Measurements from ENCODE around the gene MUC6.

The MUC6 gene

GRCh38 chr11:1048375-1049070 lies 12.0 kb upstream of the MUC6 start:
- Histone ChIP-seq H3K9me3 (ENCODE audit: insufficient read depth, low read depth, low read length) (no peaks in the 10 kb centered on the region; the same call in 1 of the 2 replicates), H3K4me3 (ENCODE audit: low read length) (no peak overlapping the region), H3K4me1 (ENCODE audit: insufficient read depth, low read length) (no peaks in the 10 kb centered on the region), H3K9ac (ENCODE audit: low read depth, low read length) (no peak overlapping the region), H3K27ac (ENCODE audit: low read length) (no peak overlapping the region), H3K36me3 (ENCODE audit: insufficient read depth, low read depth, low read length) (no peaks in the 10 kb centered on the region), H3K27me3 (ENCODE audit: insufficient read depth, low read length) (no peaks in the 10 kb centered on the region)

GRCh38 chr11:1047595-1048156 lies 11.2 kb upstream of the MUC6 start:
- no peak overlapping the region for H3K27ac ChIP-seq (ENCODE audit: low read length)
- H3K4me3 ChIP-seq (ENCODE audit: low read length): no peak overlapping the region
- H3K27me3 ChIP-seq (ENCODE audit: insufficient read depth, low read length): no peaks in the 10 kb centered on the region
- H3K4me1 ChIP-seq (ENCODE audit: insufficient read depth, low read length): no peaks in the 10 kb centered on the region
- H3K9me3 ChIP-seq (ENCODE audit: insufficient read depth, low read depth, low read length): no peaks in the 10 kb centered on the region; the same call in 1 of the 2 replicates
- no peaks in the 10 kb centered on the region for H3K36me3 ChIP-seq (ENCODE audit: insufficient read depth, low read depth, low read length)
- H3K9ac ChIP-seq (ENCODE audit: low read depth, low read length): no peak overlapping the region

DNA sequence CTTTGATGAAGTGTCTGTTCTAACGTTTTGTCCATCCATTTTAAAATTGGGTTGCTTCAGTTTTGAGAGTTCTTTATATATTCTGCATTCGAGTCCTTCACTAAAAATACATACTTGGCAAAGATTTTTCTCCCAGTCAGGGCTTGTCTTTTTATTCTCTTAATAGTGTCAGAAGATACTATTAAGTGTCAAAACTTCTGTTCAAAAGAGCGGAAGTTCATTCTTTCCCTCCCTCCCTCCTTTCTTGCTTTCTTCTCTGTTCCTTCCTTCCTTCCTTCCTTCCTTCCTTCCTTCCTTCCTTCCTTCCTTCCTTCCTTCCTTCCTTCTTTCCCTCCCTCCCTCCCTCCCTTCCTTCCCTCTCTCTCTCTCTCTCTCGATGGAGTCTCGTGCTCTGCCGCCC lies 7.6 kb upstream of the MUC6 start:
- Histone ChIP-seq H3K9me3 (ENCODE audit: insufficient read depth, low read depth, low read length) (no peaks in the 10 kb centered on the region; the same call in 1 of the 2 replicates), H3K4me1 (ENCODE audit: insufficient read depth, low read length) (no peaks in the 10 kb centered on the region), H3K27ac (ENCODE audit: low read length) (no peak overlapping the region), H3K9ac (ENCODE audit: low read depth, low read length) (no peak overlapping the region), H3K27me3 (ENCODE audit: insufficient read depth, low read length) (no peaks in the 10 kb centered on the region), H3K4me3 (ENCODE audit: low read length) (no peak overlapping the region), H3K36me3 (ENCODE audit: insufficient read depth, low read depth, low read length) (no peaks in the 10 kb centered on the region)

GRCh38 chr11:1043563-1044096 lies 7.1 kb upstream of the MUC6 start:
- Histone ChIP-seq H3K9me3 (ENCODE audit: insufficient read depth, low read depth, low read length) (no peaks in the 10 kb centered on the region; the same call in 1 of the 2 replicates), H3K4me3 (ENCODE audit: low read length) (no peak overlapping the region), H3K9ac (ENCODE audit: low read depth, low read length) (no peak overlapping the region), H3K36me3 (ENCODE audit: insufficient read depth, low read depth, low read length) (no peaks in the 10 kb centered on the region), H3K27ac (ENCODE audit: low read length) (no peak overlapping the region), H3K4me1 (ENCODE audit: insufficient read depth, low read length) (no peaks in the 10 kb centered on the region), H3K27me3 (ENCODE audit: insufficient read depth, low read length) (no peaks in the 10 kb centered on the region)

- Histone ChIP-seq H3K27ac (ENCODE audit: low read length) (no peak overlapping the region), H3K9ac (ENCODE audit: low read depth, low read length) (no peak overlapping the region), H3K27me3 (ENCODE audit: insufficient read depth, low read length) (no peaks in the 10 kb centered on the region), H3K9me3 (ENCODE audit: insufficient read depth, low read depth, low read length) (no peaks in the 10 kb centered on the region; the same call in 1 of the 2 replicates), H3K4me3 (ENCODE audit: low read length) (no peak overlapping the region), H3K36me3 (ENCODE audit: insufficient read depth, low read depth, low read length) (no peaks in the 10 kb centered on the region), H3K4me1 (ENCODE audit: insufficient read depth, low read length) (no peaks in the 10 kb centered on the region)
Observed at GRCh38 chr11:1042626-1043562, 6.4 kb upstream of the MUC6 start.

GRCh38 chr11:1041936-1042608 lies 5.6 kb upstream of the MUC6 start:
- no peak overlapping the region for H3K9ac ChIP-seq (ENCODE audit: low read depth, low read length)
- no peak overlapping the region for H3K4me3 ChIP-seq (ENCODE audit: low read length)
- no peaks in the 10 kb centered on the region; the same call in 1 of the 2 replicates for H3K9me3 ChIP-seq (ENCODE audit: insufficient read depth, low read depth, low read length)
- H3K4me1 ChIP-seq (ENCODE audit: insufficient read depth, low read length): no peaks in the 10 kb centered on the region
- H3K36me3 ChIP-seq (ENCODE audit: insufficient read depth, low read depth, low read length): no peaks in the 10 kb centered on the region
- H3K27me3 ChIP-seq (ENCODE audit: insufficient read depth, low read length): no peaks in the 10 kb centered on the region
- H3K27ac ChIP-seq (ENCODE audit: low read length): no peak overlapping the region

- H3K27me3 ChIP-seq (ENCODE audit: insufficient read depth, low read length): no peaks in the 10 kb centered on the region
- H3K4me1 ChIP-seq (ENCODE audit: insufficient read depth, low read length): no peaks in the 10 kb centered on the region
- no peak overlapping the region for H3K9ac ChIP-seq (ENCODE audit: low read depth, low read length)
- no peaks in the 10 kb centered on the region; the same call in 1 of the 2 replicates for H3K9me3 ChIP-seq (ENCODE audit: insufficient read depth, low read depth, low read length)
- no peak overlapping the region for H3K4me3 ChIP-seq (ENCODE audit: low read length)
- no peak overlapping the region for H3K27ac ChIP-seq (ENCODE audit: low read length)
- no peaks in the 10 kb centered on the region for H3K36me3 ChIP-seq (ENCODE audit: insufficient read depth, low read depth, low read length)
Observed at GRCh38 chr11:1041471-1041870, 5.0 kb upstream of the MUC6 start.

DNA sequence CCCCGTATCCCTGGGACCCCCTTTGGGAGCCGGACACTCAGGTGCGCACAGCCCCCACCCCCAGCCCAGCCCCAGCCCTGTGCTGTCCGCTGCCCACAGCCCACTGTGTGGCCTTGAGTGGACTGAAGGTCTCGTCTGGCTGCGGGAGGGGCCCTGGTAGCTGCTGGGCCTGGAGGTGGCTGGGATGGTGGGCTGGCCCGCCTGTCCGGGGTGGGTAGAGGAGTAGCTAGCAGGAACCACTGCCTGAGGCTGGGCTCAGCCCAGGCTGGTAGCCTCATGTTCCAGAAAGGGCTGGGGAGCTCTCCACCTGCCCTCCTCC lies 4.6 kb upstream of the MUC6 start:
- no peaks in the 10 kb centered on the region for H3K4me1 ChIP-seq (ENCODE audit: insufficient read depth, low read length)

DNA sequence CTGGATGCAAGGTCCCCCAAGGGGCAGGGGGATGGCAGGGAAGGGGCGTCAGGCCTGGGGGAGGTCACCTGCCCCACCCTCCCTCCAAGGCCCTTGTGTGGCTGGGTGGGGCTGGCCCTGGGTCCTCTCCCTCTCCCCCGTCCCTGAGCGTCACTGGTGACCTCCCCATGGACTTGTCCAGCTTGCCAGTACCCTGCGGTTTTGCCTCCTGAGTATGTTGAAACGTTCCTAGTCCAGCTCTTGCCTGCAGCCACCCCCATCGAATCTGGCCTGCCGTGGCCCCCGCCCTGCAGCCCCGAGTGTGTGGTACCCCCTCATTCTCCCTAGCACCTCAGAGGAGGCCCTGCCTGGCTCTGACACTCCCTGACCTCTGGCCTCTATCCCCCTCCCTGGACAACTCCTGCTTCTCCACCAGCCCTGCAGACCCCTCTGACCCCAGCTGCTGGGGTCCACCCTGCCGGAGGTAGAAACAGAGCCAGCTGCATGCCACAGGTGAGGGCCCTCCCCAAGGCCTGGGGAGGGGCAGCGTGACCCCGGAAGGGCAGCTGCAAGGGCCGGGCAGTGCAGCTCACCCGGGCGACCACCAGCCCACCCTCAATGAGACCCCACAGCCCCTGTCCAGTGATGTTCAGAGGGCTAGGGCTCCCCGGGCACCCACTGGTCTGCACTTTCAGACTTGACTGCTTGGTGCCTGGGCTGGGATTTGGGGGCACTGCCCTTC lies 4.1 kb upstream of the MUC6 start:
- Histone ChIP-seq H3K9me3 (ENCODE audit: insufficient read depth, low read depth, low read length) (no peaks in the 10 kb centered on the region; the same call in 1 of the 2 replicates), H3K27ac (ENCODE audit: low read length) (no peak overlapping the region), H3K36me3 (ENCODE audit: insufficient read depth, low read depth, low read length) (no peaks in the 10 kb centered on the region), H3K27me3 (ENCODE audit: insufficient read depth, low read length) (no peaks in the 10 kb centered on the region), H3K9ac (ENCODE audit: low read depth, low read length) (no peak overlapping the region), H3K4me1 (ENCODE audit: insufficient read depth, low read length) (no peaks in the 10 kb centered on the region), H3K4me3 (ENCODE audit: low read length) (no peak overlapping the region)

More for the DNA sequence above, 4.6 kb upstream of the MUC6 start:
- H3K9me3 ChIP-seq (ENCODE audit: insufficient read depth, low read depth, low read length): no peaks in the 10 kb centered on the region; the same call in 1 of the 2 replicates
- no peak overlapping the region for H3K9ac ChIP-seq (ENCODE audit: low read depth, low read length)
- no peaks in the 10 kb centered on the region for H3K36me3 ChIP-seq (ENCODE audit: insufficient read depth, low read depth, low read length)
- H3K4me3 ChIP-seq (ENCODE audit: low read length): no peak overlapping the region
- H3K27ac ChIP-seq (ENCODE audit: low read length): no peak overlapping the region
- H3K27me3 ChIP-seq (ENCODE audit: insufficient read depth, low read length): no peaks in the 10 kb centered on the region

DNA sequence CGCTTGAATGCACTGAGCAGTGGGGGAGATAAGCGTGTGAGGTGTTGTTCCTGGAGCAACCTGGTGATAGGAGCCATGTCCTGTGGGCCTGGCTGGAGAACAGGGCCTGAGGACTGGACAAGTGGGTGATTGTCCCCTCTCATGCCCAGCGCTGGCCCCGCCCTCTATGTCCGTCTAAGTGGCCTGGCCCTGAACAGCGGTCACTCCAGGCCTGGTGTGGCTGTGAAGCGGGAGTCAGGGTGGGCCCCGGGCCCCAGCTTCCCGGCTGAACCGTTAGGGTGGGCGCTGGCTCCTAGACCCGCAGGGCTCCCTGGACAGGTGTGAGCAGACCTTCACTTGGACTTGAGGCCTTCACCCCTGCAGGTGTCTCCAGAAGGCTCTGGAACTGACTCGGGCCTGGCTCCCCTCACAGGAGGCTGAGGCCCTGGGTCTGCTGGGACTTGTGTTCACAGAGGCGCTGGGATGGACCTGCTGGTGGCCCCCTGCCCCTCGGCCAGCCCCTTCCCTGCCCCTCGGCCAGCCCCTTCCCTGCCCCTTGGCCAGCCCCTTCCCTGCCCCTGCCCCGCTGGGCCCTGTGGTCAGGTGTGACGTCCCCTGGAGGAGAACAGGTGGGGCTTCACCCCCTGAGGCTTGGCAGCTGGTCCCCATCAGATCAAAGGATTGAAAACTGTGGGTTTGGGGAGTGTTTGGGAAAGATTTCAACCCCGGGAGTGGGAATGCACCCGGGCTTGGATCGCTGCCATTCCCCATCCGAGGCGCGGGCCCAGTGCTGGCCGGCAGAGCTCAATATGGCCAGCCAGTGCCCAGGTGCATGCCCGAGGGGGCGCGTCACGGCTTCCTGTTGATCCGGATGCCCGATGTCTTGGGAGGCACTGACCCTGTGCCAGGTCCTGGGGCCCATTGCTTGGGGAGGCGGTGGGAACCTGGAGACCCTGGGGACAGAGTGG lies 3.2 kb upstream of the MUC6 start:
- Histone ChIP-seq H3K4me1 (ENCODE audit: insufficient read depth, low read length) (no peaks in the 10 kb centered on the region), H3K27me3 (ENCODE audit: insufficient read depth, low read length) (no peaks in the 10 kb centered on the region), H3K27ac (ENCODE audit: low read length) (no peak overlapping the region), H3K36me3 (ENCODE audit: insufficient read depth, low read depth, low read length) (no peaks in the 10 kb centered on the region), H3K4me3 (ENCODE audit: low read length) (no peak overlapping the region), H3K9me3 (ENCODE audit: insufficient read depth, low read depth, low read length) (no peaks in the 10 kb centered on the region; the same call in 1 of the 2 replicates), H3K9ac (ENCODE audit: low read depth, low read length) (no peak overlapping the region)

All from iPS-20b (cell line).